GM19099 (cell line): ENCODE results near the gene NATD1.

Experiments used
- POLR2A ChIP-seq: IDR thresholded peaks from 3 replicates; pipeline ENCODE4 v1.6.1; 2011; ENCODE audit warnings: low read depth; ENCODE audit not compliant: insufficient read length; ENCODE audit errors: extremely low read depth

NATD1 gene

DNA sequence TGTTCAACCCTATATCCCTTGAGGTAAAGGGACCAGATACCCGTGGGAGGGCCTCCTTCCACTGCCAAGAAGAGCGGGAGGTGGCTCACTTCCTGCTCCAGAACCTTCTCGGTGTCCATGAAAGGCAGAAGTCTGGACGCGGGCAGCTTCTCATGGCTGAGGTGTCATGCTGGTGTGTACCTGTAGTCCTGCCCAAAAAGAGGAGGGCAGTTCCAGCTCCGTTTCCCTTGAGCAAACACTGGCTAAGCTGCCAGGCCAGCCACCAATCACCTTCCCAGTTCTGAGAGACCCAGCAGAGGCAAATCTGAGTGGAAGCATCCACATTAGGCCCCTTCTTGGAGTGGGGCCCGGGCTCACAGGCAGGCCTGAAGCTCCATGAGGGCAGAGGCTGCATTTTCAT, 44.9 kb downstream of the NATD1 start:
- no peak for TF ChIP-seq POLR2A

DNA sequence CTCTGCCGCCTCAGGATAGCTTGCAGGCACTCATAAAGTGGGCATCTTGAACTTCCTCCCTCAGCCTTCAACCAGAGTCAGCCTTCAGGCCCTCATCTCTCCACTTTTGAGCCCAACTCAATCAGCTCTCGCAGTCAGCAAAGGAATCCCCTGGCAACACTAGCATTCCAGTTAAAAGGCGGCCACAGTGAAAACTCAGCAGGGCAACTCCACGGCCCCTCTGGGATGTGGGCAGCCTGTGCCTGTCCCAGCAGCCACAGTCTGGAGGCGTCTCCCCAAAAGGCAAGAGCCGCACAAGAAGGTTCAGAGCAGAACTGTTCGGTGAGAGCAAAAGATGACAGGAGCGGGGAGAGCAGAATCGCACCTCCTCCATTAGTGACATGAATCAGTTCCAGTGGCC, 48.3 kb downstream of the NATD1 start:
- no peak for TF ChIP-seq POLR2A

DNA sequence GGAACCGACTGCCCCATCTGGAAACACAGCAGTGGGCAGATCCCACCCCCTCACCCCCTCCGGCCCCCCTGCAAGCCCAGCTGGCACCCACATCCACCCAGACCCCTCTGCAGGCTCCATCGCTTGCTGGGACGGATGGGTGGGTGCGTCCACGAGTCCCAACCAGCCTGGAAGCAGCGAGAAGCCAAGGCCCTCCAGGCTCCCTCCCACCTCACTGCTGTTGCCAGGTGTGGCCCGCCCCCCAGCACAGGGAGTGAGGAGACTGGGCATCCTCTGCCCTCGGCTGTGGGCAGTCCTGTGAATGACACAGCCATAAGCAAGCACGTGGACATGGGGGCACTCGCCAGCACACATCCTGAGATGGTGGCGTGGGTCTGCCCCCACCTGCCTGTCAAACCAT, 50.7 kb downstream of the NATD1 start:
- no peak for TF ChIP-seq POLR2A

DNA sequence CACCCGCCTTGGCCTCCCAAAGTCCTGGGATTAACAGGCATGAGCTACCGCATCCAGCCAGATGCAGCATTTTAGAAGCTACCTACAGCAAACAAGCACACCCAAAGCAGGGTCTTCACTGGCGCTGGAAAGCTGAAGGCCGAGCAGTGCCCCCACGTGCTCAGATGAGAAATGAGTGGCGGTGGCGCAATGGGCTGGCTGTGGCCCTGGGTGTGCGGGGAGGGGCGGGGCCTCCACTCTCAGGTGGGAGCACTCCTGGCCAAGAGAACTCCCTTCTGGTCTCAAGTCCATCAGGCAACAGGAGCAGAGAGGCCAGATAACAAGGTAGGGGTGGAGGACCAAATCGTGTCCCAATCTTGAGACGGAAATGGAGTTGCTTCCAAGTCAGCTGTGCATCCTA, 51.3 kb downstream of the NATD1 start:
- no peak for TF ChIP-seq POLR2A

DNA sequence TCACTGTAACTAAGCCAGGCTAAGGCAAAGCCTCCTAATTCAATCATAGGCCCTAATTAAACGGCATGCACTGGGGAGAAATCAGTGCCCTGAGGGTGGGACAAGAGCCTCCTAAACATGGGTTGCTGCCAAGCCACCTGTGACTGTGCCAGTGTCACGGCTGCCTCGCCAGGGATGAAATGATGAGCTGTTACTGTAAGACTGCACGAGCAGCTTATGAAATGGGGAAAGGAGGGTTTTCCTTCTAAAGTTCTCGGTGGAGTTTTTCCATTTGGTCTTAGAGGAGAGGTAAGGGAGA, 52.0 kb downstream of the NATD1 start:
- TF ChIP-seq POLR2A = no peak

DNA sequence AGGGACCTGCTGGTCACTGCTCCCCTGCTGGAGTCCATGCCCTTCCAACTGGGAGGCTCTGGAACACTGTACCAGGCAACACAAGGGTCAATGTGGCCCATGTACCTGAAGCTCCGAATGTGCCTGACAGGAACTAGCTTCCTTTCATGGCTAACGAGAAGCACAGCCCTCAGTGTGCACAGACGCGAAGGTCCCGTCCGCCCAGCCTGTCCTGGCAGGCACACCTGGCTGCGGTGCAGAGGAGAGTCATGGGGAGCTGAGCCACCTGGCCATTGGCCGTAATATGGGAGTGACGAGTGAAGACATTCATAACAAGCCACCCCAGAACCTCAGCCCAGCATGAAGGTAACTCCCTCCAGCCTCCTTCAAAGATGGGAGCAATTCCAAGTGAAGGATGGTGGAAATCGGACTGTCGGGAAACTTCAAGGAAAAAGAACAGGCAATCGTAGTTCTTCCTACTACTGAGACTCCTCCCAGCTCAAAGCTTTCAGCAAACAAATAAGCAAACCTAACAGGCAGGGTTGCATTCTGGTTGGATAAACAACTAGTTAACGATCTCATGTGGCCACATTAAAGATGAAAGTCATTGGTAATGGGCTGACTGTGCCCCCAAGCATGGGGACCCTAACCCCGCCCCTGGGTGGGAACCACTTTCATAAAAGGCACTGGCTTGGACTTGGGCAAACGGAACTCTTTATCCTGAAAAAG, 52.5 kb downstream of the NATD1 start:
- TF ChIP-seq POLR2A = no peak

DNA sequence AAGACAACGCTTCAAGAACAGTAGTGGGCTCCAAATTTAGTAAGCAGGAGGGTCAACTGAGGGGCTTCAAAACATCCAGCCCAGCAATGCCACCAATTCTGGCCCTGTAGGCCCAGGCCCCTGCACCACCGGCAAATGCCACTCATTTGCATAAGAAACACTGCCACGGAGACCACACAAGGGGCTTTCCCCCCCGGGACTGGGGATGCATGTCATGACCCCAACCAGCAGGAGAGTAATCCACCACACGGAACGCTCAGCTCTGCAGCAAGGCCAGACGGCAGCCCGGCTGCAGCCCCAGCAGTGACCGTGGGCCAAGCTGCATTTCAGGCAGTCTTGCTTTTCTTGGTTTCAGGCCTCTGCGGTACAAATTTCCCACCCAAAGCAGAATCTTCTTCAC, 53.4 kb downstream of the NATD1 start:
- TF ChIP-seq POLR2A = no peak

DNA sequence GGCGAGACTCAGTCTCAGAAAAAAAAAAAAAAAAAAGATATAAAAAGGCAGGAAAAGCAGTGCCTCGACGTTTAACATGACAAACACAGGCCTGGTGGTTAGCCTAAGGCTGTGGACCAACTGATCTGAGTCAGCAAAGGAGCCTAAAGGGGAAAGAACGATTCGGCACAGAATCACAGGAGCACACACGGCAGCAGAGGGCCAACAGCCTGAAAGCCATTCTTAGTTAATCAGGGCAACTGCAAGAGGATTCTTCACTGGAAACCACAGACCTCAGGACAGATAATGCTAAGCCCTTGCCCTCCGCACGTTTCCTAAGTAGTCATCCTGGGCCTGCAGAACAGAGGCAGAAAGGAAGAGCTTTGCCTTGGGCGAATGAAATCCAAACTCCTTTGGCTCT, 53.9 kb downstream of the NATD1 start:
- no peak for TF ChIP-seq POLR2A

DNA sequence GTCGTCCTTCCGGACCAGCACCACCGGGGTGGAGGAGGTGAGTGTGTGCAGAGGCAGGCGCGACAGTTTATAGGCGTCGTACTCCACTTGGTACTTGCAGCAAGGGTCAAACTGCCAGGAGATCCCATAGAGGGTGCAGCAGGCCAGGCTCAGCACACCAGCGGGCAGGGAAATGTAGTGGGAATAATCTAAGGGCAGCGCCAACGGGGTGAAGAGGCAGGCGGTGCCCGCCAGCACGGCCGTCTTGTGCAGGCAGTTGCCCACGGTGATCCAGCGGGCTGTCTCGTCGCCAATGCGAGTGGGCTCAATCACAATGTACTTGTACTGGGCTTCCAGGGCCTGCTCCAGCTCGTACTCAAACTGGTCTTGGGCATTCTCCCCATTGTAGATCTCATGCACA, 54.8 kb downstream of the NATD1 start:
- TF ChIP-seq POLR2A = no peak

DNA sequence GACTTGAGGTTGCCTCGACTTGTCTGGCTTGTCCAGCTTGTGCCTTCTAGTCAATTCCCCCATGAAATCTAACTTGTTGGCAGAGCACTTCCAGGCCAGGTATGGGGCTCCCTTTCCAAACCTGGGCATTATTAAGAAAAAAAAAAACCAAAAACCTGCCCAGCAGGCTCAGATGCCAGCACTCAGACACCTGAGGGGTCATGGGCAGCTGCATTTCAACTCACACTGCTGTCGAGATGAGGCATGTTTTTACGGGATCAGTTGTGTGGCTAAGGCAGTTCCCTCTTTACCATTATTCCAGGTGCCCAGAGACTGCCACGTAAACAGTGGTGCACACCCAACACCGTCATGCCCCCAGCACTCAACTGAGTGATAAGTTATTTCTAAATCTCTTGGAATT, 57.1 kb downstream of the NATD1 start:
- TF ChIP-seq POLR2A = no peak

DNA sequence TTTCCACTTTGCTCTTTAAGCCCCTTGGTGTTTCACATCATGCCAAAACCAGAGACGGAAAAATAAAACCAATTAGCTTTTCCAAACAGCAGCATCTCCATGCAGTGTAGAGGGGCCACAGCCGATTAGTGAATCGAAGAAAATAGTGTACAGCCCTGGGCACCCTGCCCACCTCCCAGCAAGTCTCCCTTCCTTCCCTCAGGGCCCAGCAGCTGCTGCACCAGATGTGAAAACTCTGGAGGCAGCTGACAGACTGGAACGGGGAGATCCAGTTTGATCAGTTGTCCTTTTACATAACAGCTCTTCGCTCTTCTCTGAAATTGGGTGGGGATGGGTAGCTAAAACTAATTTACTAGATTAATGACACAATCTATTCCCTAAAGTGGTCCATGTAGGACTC, 58.5 kb downstream of the NATD1 start:
- TF ChIP-seq POLR2A = no peak

DNA sequence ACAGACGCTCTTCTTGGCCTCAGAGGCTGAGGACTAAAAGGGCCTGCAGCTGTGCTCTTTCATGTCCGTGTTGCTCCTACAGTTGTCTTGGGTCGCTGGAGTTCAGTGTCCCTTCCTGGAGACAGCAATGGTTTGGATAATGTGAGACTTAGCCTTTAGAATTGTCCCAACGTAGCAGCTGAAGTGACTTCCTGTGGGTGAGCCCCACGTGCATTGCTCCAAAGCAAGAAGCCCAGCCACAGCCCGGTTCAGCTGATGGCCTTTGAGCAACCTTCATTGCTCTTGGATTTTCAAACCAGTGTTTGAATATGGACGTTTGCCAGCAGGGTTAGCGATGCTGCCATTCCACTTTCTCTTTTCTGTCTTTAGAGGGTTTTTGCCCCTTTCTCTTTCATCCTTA, 59.0 kb downstream of the NATD1 start:
- no peak for TF ChIP-seq POLR2A

DNA sequence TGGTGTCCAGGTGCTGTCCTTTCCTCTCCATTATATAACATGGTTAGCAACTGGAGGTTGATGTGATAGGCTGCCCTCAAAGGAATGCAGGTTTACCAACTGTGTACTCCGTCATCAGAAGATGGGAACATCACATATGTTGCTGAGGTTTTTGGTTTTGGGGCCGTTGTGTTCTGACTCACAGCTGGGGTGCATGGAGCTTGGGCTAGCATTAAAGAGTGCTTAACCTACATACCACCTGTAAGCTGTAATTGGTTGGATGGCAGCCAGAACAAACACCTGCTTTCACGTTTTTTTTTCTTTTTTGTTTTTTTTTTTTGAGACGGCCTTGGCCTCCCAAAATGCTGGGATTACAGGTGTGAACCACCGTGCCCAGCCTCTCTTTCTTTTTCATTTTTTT, 60.2 kb downstream of the NATD1 start:
- TF ChIP-seq POLR2A = no peak

DNA sequence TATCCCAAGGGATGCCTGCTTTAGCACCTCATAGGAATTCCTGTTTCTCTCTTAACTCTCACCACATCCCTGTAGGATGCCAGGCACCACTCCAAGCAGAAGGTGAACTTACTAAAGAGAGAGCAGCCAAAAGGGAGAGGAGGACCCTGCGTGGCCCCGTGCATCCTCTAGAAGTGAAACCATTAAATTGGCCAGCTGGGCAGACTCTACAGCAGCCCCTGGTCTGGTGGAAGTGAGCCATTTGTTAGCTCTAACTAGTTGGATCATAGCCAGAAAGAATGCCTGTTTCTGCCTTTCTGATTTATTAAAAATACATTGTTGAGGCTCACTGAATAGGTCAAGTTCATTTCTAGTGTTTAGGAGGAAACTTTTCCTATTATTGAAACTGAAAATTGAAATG, 61.5 kb downstream of the NATD1 start:
- TF ChIP-seq POLR2A = no peak

DNA sequence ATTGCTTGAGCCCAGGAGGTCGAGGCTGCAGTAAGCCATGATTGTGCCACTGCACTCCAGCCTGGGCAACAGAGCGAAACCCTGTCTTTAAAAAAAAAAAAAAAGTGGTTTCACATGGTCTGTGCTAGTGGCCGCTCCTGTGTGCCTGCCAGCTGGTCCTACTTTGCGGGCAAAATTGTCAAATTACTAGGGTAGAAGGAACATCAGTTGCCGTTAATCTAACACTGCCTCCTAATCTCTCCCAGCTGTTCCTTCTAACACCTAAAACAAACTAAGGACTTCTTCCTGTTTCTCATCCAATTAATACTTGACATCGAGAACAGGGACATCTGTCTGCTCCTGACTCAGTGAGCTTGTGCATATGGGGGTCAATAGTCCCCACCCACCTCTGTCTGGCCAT, 63.1 kb downstream of the NATD1 start:
- no peak for TF ChIP-seq POLR2A

DNA sequence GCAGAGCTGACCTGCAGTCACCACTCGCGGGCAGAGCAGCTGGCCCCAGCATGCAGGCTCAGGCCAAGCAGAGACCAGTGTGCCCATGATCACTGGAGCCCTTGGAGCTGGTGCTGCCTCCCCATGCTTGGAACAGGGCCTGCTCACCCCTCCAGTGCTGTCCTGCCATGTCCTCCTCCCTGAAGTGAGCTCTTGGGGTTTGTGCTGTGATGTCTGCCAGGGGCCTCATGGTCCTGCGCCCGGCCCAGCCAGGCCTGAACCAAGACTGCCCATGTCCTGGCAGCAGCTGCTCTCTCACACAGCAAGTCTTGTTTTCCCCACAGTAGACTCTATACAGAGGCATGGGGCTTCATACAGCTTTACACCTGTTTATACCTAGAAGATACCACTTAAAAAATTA, 63.8 kb downstream of the NATD1 start:
- TF ChIP-seq POLR2A = no peak
